Measurements from ENCODE around the gene ITFG1. TPM values are rescaled to one million over a fixed set of nuclear protein-coding genes. Genes with fewer than 3 reads are reported as not detected.

Gene ITFG1
- total RNA-seq, 2 donors from 2014 or later, result 47.7 to 68.6 TPM

- H3K27ac ChIP-seq, result no peak overlapping the region
- H3K4me1 ChIP-seq (ENCODE audit: control insufficient read depth in 1 of 2, low read depth in 2 of 2), result no peaks in the 10 kb centered on the region
- TF ChIP-seq CTCF (IDR thresholded peaks at IDR 0.05), result no peak
- H3K36me3 ChIP-seq, result no peaks in the 10 kb centered on the region
- no peaks in the 10 kb centered on the region for H3K9me3 ChIP-seq
- ATAC-seq (ENCODE audit: insufficient number of reproducible peaks, low FRiP score, low read depth) (no peak), DNase-seq (ENCODE audit: low spot score) (no peak)
- H3K4me3 ChIP-seq, result no peak overlapping the region
- H3K27me3 ChIP-seq (replicated peaks; ENCODE audit: insufficient read depth), result no peaks in the 10 kb centered on the region
Observed at GRCh38 chr16:47134550-47134949, 326.3 kb downstream of the ITFG1 start.

GRCh38 chr16:47132308-47132707, 328.6 kb downstream of the ITFG1 start:
- no peak for TF ChIP-seq CTCF (IDR thresholded peaks at IDR 0.05)
- H3K4me1 ChIP-seq (ENCODE audit: control insufficient read depth in 1 of 2, low read depth in 2 of 2), result no peaks in the 10 kb centered on the region
- no peak for DNase-seq (ENCODE audit: low spot score)
- no peak overlapping the region for H3K27ac ChIP-seq
- H3K36me3 ChIP-seq, result no peaks in the 10 kb centered on the region
- no peak for ATAC-seq (ENCODE audit: insufficient number of reproducible peaks, low FRiP score, low read depth)
- H3K27me3 ChIP-seq (replicated peaks; ENCODE audit: insufficient read depth), result no peaks in the 10 kb centered on the region
- H3K9me3 ChIP-seq, result no peaks in the 10 kb centered on the region
- no peak overlapping the region for H3K4me3 ChIP-seq

GRCh38 chr16:47129755-47130435, 331.0 kb downstream of the ITFG1 start:
- DNase-seq (ENCODE audit: low spot score), result no peak
- Histone ChIP-seq H3K4me3 (no peak overlapping the region), H3K36me3 (no peaks in the 10 kb centered on the region), H3K27ac (no peak overlapping the region), H3K4me1 (ENCODE audit: control insufficient read depth in 1 of 2, low read depth in 2 of 2) (no peaks in the 10 kb centered on the region), H3K27me3 (replicated peaks; ENCODE audit: insufficient read depth) (no peaks in the 10 kb centered on the region), H3K9me3 (no peaks in the 10 kb centered on the region)
- TF ChIP-seq CTCF (IDR thresholded peaks at IDR 0.05), result no peak
- ATAC-seq (ENCODE audit: insufficient number of reproducible peaks, low FRiP score, low read depth), result no peak

- no peak for DNase-seq (ENCODE audit: low spot score)
- no peak for ATAC-seq (ENCODE audit: insufficient number of reproducible peaks, low FRiP score, low read depth)
- Histone ChIP-seq H3K36me3 (no peaks in the 10 kb centered on the region), H3K27ac (no peak overlapping the region), H3K4me3 (no peak overlapping the region), H3K27me3 (replicated peaks; ENCODE audit: insufficient read depth) (no peaks in the 10 kb centered on the region), H3K4me1 (ENCODE audit: control insufficient read depth in 1 of 2, low read depth in 2 of 2) (no peaks in the 10 kb centered on the region), H3K9me3 (no peaks in the 10 kb centered on the region)
- TF ChIP-seq CTCF (IDR thresholded peaks at IDR 0.05), result no peak
Observed at GRCh38 chr16:47127541-47127940, 333.3 kb downstream of the ITFG1 start.

- Histone ChIP-seq H3K4me3 (no peak overlapping the region), H3K4me1 (ENCODE audit: control insufficient read depth in 1 of 2, low read depth in 2 of 2) (no peaks in the 10 kb centered on the region), H3K27me3 (replicated peaks; ENCODE audit: insufficient read depth) (no peaks in the 10 kb centered on the region), H3K36me3 (no peaks in the 10 kb centered on the region), H3K9me3 (no peaks in the 10 kb centered on the region), H3K27ac (no peak overlapping the region)
- DNase-seq (ENCODE audit: low spot score) (no peak), ATAC-seq (ENCODE audit: insufficient number of reproducible peaks, low FRiP score, low read depth) (no peak)
- TF ChIP-seq CTCF (IDR thresholded peaks at IDR 0.05), result no peak
Observed at GRCh38 chr16:47125757-47126156, 335.1 kb downstream of the ITFG1 start.
